HepG2 (cell line): ENCODE results near the gene ACACB. TPM values are rescaled to one million over a fixed set of nuclear protein-coding genes. Genes with fewer than 3 reads are reported as not detected.

Experiments
- ARID2 ChIP-seq: sonication (generic); formaldehyde crosslinking; IDR thresholded peaks from 2 replicates; pipeline ENCODE4 v1.8.1; 2022; ENCODE audit warnings: mild to moderate bottlenecking, missing genetic modification reagents, borderline replicate concordance
- CCAR2 ChIP-seq: fragments of 200-400 bp; formaldehyde crosslinking; optimal IDR thresholded peaks from 2 replicates; pipeline ENCODE3; 2018; ENCODE audit warnings: low read depth, mild to moderate bottlenecking, low read length, moderate library complexity
- CEBPG ChIP-seq: IDR thresholded peaks from 2 replicates; pipeline ENCODE4 v1.6.1; 2016
- CENPX ChIP-seq: sonication (generic); formaldehyde crosslinking; IDR thresholded peaks from 2 replicates; pipeline ENCODE4 v1.9.0; 2021; ENCODE audit warnings: mild to moderate bottlenecking, missing genetic modification reagents, moderate library complexity
- ESRRA ChIP-seq: sonication (generic); formaldehyde crosslinking; IDR thresholded peaks from 2 replicates; pipeline ENCODE4 v1.5.1; 2020; ENCODE audit warnings: mild to moderate bottlenecking, low read depth, missing genetic modification reagents
- GATAD1 ChIP-seq: IDR thresholded peaks from 2 replicates; pipeline ENCODE4 v1.6.1; 2016; ENCODE audit warnings: missing genetic modification reagents, missing compliant biosample characterization
- GTF3A ChIP-seq: sonication (generic); formaldehyde crosslinking; conservative IDR thresholded peaks from 2 replicates; pipeline ENCODE4 v1.4.0; 2020; ENCODE audit warnings: mild to moderate bottlenecking, missing genetic modification reagents
- HNRNPH1 ChIP-seq: fragments of 200-400 bp; formaldehyde crosslinking; optimal IDR thresholded peaks from 2 replicates; pipeline ENCODE3; 2017; ENCODE audit warnings: mild to moderate bottlenecking, low read depth, low read length
- MED8 ChIP-seq: sonication (generic); formaldehyde crosslinking; IDR thresholded peaks from 2 replicates; pipeline ENCODE4 v1.8.1; 2023; ENCODE audit warnings: mild to moderate bottlenecking, missing genetic modification reagents; ENCODE audit not compliant: insufficient replicate concordance
- MEIS1 ChIP-seq: sonication (generic); formaldehyde crosslinking; IDR thresholded peaks from 2 replicates; pipeline ENCODE4 v1.9.0; 2021; ENCODE audit warnings: mild to moderate bottlenecking, missing genetic modification reagents, moderate library complexity, borderline replicate concordance
- SALL1 ChIP-seq: sonication (generic); formaldehyde crosslinking; IDR thresholded peaks from 2 replicates; pipeline ENCODE4 v1.8.0; 2022; ENCODE audit warnings: mild to moderate bottlenecking, missing genetic modification reagents
- SMAD3 ChIP-seq: sonication (generic); formaldehyde crosslinking; IDR thresholded peaks from 2 replicates; pipeline ENCODE4 v1.4.0; 2020; ENCODE audit warnings: missing genetic modification reagents
- SNAI1 ChIP-seq: sonication (generic); formaldehyde crosslinking; IDR thresholded peaks from 2 replicates; pipeline ENCODE4 v1.5.0; 2020; ENCODE audit warnings: mild to moderate bottlenecking, missing genetic modification reagents, borderline replicate concordance
- ZBED4 ChIP-seq: sonication (generic); formaldehyde crosslinking; IDR thresholded peaks from 2 replicates; pipeline ENCODE4 v1.4.0; 2020; ENCODE audit warnings: missing genetic modification reagents, borderline replicate concordance
- ZBTB46 ChIP-seq: sonication (generic); formaldehyde crosslinking; IDR thresholded peaks from 2 replicates; pipeline ENCODE4 v1.4.0; 2020; ENCODE audit warnings: mild to moderate bottlenecking, missing genetic modification reagents, borderline replicate concordance
- ZFP90 ChIP-seq: sonication (generic); formaldehyde crosslinking; IDR thresholded peaks from 2 replicates; pipeline ENCODE4 v1.8.0; 2022; ENCODE audit warnings: missing genetic modification reagents, mild to moderate bottlenecking, inconsistent platforms, borderline replicate concordance
- ZNF124 ChIP-seq: sonication (generic); formaldehyde crosslinking; IDR thresholded peaks from 2 replicates; pipeline ENCODE4 v1.4.0; 2020; ENCODE audit warnings: missing genetic modification reagents
- ZNF33A ChIP-seq: sonication (generic); formaldehyde crosslinking; IDR thresholded peaks from 2 replicates; pipeline ENCODE4 v1.5.1; 2020; ENCODE audit warnings: missing genetic modification reagents, mild to moderate bottlenecking, moderate library complexity, borderline replicate concordance
- ZNF414 ChIP-seq: sonication (generic); formaldehyde crosslinking; IDR thresholded peaks from 2 replicates; pipeline ENCODE4 v1.5.0; 2020; ENCODE audit warnings: missing genetic modification reagents
- ZNF431 ChIP-seq: sonication (generic); formaldehyde crosslinking; IDR thresholded peaks from 2 replicates; pipeline ENCODE4 v1.9.0; 2022; ENCODE audit warnings: missing genetic modification reagents, low read depth, mild to moderate bottlenecking, borderline replicate concordance
- ZNF549 ChIP-seq: sonication (generic); formaldehyde crosslinking; IDR thresholded peaks from 2 replicates; pipeline ENCODE4 v1.5.0; 2020; ENCODE audit warnings: missing genetic modification reagents
- ZNF644 ChIP-seq: IDR thresholded peaks from 2 replicates; pipeline ENCODE4 v1.6.1; 2016; ENCODE audit warnings: low read depth
- ZNF75D ChIP-seq: sonication (generic); formaldehyde crosslinking; IDR thresholded peaks from 2 replicates; pipeline ENCODE4 v1.8.1; 2023; ENCODE audit warnings: missing genetic modification reagents, mild to moderate bottlenecking, borderline replicate concordance
- ZNF773 ChIP-seq: sonication (generic); formaldehyde crosslinking; IDR thresholded peaks from 2 replicates; pipeline ENCODE4 v1.4.0; 2020; ENCODE audit warnings: missing genetic modification reagents, borderline replicate concordance
- polyA plus RNA-seq, 8 experiments: library from polyadenylated mRNA; depleted of rRNA in 3 of 8; stranded (reverse) in 7 of 8; unstranded in 1 of 8; fragments of >200 nt; fragmentation: Illumina TruSeq in 4 of 8; extraction: Trizol in 4 of 8; gene quantifications; 2 replicates each; pipeline versions ENCODE4 v1.2.1 to v1.2.3, GENCODE V29; 2011 to 2016; ENCODE audit warnings: low read depth in 4 of 8, missing spikeins in 1 of 8, mixed read lengths in 1 of 8; ENCODE audit not compliant: insufficient read depth in 1 of 8
- total RNA-seq, 5 experiments: library from RNA; depleted of rRNA; stranded (reverse); fragments of >200 nt; fragmentation: Illumina TruSeq; extraction: Trizol; gene quantifications; 2 replicates each; pipeline ENCODE4 v1.2.3, GENCODE V29; 2016; ENCODE audit warnings: low read depth in 1 of 5

The ACACB gene
- total and polyA plus RNA-seq, 2 of the 13 experiments (the other 11 are each of a cell fraction or from before 2014, with no cell fraction given) = 6.2 to 8.6 TPM

- no peak for TF ChIP-seq CENPX (CRISPR knock-in tag)
- TF ChIP-seq ZFP90 (CRISPR knock-in tag) = no peak
- TF ChIP-seq ZNF644 (CRISPR knock-in tag) = 0 out of 2 replicates have a peak, but pooled peaks have one; percentile 32
- no peak for TF ChIP-seq ZNF414 (CRISPR knock-in tag)
- TF ChIP-seq GTF3A (CRISPR knock-in tag) = no peak
- no peak for TF ChIP-seq SNAI1
- no peak for TF ChIP-seq ZBTB46
- no peak for TF ChIP-seq ZBED4
- TF ChIP-seq ZNF431 = no peak
- TF ChIP-seq ZNF773 (CRISPR knock-in tag) = no peak
- TF ChIP-seq SALL1 (CRISPR knock-in tag) = peak; percentile 66; the same call in 1 of the 2 replicates
- TF ChIP-seq GATAD1 (CRISPR knock-in tag) = no peak
- no peak for TF ChIP-seq HNRNPH1
- no peak for TF ChIP-seq ZNF124 (CRISPR knock-in tag)
- no peak for TF ChIP-seq MEIS1 (CRISPR knock-in tag)
- no peak for TF ChIP-seq ESRRA (CRISPR knock-in tag)
- no peak for TF ChIP-seq ZNF33A (CRISPR knock-in tag)
- TF ChIP-seq CCAR2 = no peak
- TF ChIP-seq ZNF549 (CRISPR knock-in tag) = no peak
- no peak for TF ChIP-seq CEBPG (CRISPR knock-in tag)
- TF ChIP-seq ARID2 (CRISPR knock-in tag) = no peak
- TF ChIP-seq SMAD3 (CRISPR knock-in tag) = 0 out of 2 replicates have a peak, but pooled peaks have one; percentile 19
- no peak for TF ChIP-seq MED8 (CRISPR knock-in tag)
- no peak for TF ChIP-seq ZNF75D (CRISPR knock-in tag)
Measured at GRCh38 chr12:109247831-109248654, 131.7 kb downstream of the ACACB start (continued).
